ENCODE results near the gene CELA3B.
A peak's percentile ranks its signal among the peaks of the same experiment; 100 is the strongest.
"Not testable (repeated sequence)": the region's sequence is repeated elsewhere in the genome, so short reads cannot be mapped to it uniquely, and the experiment has no call there.

Gene CELA3B

DNA sequence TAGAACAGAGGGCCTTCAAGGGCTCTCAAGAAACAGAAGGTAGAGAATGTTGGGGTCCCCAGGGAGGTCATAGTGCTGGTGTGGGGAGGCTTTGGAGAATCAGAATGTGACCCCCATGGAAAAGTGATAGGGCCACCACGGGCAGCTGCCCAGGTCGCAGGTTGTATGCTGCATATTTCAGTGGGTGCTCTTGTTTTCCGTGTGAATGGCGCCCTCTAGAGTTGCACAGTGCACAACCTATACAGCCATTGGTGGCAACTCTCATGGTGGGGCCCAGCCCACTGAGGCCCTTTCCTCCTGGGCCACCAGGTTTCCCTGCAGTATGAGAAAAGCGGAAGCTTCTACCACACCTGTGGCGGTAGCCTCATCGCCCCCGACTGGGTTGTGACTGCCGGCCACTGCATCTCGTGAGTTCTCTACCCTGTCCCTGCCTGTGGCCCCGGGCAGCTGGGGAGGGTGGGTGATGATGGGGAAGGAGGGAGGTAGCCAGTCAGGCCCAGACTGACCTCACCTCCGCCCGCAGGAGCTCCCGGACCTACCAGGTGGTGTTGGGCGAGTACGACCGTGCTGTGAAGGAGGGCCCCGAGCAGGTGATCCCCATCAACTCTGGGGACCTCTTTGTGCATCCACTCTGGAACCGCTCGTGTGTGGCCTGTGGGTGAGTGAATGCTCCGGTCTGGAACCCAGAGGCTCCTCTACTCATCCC, 3.8 kb downstream of the CELA3B start:
- peak in 1 of 5 experiments; percentile 11 for DNase-seq

GRCh38 chr1:21981253-21981652, 4.4 kb downstream of the CELA3B start:
- DNase-seq: not testable (repeated sequence)

DNA sequence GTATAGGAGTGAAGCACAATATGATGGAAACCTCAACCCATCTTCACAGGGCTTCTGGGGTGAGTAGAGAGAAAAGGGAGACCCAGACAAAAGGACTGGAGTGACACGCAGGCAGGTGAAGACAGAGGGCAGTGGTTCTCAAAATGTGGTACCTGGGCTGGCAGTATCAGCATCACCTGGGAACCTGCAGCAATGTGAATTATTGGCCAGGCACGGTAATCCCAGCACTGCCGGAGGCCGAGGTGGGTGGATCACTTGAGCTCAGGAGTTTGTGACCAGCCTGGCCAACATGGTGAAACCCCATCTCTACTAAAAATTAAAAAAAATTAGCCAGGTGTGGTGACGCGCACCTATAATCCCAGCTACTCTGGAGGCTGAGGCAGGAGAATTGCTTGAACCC, 5.3 kb downstream of the CELA3B start:
- DNase-seq: not testable (repeated sequence)

DNA sequence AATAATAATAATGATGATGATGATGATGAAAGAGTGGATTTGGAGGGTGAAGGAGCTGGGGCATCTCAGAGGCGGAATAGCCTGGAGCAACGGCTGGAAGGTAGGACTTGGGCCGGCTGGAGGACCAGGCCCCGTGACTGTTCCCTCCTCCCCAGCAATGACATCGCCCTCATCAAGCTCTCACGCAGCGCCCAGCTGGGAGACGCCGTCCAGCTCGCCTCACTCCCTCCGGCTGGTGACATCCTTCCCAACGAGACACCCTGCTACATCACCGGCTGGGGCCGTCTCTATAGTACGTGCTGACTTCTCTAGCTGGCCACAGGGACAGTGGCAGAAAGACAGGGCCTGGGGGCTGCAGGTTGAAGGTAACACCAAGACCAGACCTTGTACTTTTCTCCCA, 6.7 kb downstream of the CELA3B start:
- not testable (repeated sequence) for DNase-seq

- not testable (repeated sequence) for DNase-seq
Measured at GRCh38 chr1:21985893-21986292, 9.1 kb downstream of the CELA3B start.

DNA sequence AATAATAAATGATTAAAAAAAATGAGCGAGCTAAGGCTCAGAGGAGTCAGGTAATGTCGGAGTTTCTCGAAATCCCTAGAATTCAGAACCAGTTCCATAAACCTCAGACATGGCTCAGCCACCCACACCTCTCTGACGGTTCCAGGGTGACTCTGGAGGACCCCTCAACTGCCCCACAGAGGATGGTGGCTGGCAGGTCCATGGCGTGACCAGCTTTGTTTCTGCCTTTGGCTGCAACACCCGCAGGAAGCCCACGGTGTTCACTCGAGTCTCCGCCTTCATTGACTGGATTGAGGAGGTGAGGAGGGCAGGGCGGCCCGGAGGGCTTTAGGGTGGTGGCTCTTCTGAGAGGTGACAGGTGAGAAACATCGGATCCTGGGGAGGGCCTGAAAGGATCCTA, 9.6 kb downstream of the CELA3B start:
- not testable (repeated sequence) for DNase-seq

DNA sequence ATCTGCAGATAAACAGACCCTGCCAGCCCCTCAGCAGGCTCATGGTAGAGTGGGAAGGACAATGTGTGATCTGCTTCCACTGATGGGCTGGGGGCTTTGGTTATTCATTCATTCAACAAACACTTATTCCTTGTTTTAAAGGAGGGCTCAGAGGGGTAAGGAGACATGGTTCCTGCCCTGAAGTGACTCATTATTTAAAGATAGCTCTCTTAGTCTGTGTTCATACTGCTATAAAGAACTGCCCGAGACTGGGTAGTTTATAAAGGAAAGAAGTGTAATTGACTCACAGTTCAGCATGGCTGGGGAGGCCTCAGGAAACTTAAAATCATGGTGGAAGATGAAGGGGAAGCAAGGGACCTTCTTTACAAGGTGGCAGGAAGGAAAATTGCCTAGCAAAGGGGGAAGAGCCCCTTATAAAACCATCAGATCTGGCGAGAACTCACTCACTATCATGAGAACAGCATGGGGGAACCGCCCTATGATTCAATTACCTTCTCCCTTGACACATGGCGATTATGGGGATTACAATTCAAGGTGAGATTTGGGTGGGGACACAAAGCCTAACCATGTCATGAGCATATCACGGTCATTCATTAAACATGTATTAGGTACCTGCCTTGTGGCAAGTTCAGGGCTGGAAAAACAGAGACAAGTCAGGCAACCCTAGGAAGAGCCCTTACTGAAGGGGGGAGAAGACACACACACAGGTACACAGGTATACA, 13.0 kb downstream of the CELA3B start:
- DNase-seq: not testable (repeated sequence)

- not testable (repeated sequence) for DNase-seq
Measured at GRCh38 chr1:21992186-21992585, 15.4 kb downstream of the CELA3B start.

GRCh38 chr1:21994716-21995115, 17.9 kb downstream of the CELA3B start:
- not testable (repeated sequence) for DNase-seq

DNA sequence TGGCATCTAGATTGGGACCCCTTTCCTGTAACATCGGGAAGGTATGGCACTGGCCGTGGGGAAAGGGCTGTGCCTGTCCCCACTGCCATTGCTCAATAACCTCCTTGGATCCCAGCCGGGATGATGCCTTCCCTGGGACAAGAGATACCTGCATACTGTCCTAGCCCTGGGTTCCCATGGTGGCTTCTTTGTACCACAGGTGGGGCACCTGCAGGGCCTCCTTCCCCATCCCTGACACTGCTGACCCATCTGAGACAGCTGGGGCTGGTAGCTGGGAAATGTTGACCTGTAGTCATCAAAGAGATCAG, 19.8 kb downstream of the CELA3B start:
- DNase-seq: not testable (repeated sequence)

DNA sequence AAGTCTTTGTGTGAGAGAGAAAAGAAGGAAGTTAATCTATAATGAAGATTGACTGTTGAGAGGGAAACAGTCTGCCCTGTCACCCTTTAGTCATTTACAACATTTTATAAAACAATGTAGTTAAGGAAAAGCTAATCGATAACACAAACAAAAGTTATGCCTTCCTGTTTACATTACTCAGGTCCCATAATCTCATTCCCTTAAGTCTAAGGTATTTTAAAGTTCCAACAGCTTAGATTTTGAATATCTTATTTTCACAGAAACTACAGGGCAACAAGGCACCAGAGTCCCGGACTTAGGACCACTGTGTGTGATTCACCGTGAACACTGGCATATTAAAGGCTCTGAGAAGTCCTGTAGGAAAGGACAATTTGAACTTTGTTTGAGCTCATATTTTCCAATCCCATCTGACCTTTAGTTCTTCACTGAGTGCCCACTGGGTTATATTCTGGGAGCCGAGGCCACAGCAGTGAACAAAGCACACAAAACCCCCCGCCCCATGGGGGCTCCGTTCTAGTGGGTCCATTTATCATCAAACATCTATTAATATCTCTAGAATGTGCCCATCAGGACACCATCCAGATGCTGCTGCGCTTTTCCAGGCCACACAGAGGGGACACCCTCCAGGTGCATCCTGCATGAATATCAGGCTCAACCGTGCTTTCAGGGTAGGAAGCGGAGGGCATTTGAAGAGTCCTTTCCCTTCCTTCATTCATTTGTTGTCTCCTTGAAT, 21.2 kb downstream of the CELA3B start:
- DNase-seq: not testable (repeated sequence)

DNA sequence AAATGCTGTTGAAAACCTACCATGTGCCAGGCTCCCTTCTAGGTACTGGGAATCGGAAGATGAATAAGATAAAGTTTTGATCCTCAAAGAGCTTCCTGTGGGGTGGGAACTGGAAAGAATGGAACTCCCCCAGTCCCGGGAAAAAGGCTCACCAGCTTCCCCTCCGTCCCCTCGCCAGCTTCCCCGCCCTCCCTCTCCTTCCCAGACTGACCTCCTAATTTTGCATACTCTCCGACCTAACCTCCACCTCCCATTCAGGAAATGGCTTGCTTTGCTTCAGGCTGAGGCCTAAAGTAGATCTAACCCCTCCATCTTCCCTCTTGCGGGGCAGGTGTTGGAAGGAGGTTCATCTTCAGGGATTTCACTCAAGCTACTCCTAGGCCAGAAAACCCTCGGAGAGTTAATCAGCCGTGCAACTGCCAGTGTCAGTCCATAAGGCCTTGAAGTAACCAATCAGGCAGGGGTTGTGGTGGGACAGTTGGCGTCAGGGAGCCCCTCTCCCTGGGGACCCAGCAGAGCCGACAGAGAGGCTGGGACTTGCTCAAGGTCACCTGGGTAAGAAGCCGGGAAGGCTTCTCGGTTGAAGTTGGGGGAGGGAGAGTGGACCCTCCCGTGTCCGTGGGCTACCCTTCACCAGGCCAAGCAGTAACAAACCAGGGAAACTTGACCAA, 21.9 kb downstream of the CELA3B start:
- not testable (repeated sequence) for DNase-seq

- DNase-seq: not testable (repeated sequence)
Measured at GRCh38 chr1:21999645-22000044, 22.8 kb downstream of the CELA3B start.

GRCh38 chr1:22001409-22001808, 24.6 kb downstream of the CELA3B start, which contains the start of gene CELA3A:
Gene CELA3A (plus strand): TSS chr1:22001657. CDS start chr1:22001675, 18 bp downstream.
- DNase-seq: no peak

- DNase-seq: not testable (repeated sequence)
Measured at GRCh38 chr1:22002461-22002860, 25.6 kb downstream of the CELA3B start.

- not testable (repeated sequence) for DNase-seq
Measured at GRCh38 chr1:22002875-22003274, 26.1 kb downstream of the CELA3B start.

- DNase-seq: not testable (repeated sequence)
Measured at GRCh38 chr1:22003959-22004358, 27.1 kb downstream of the CELA3B start.

GRCh38 chr1:22005261-22006149, 28.7 kb downstream of the CELA3B start:
- peak in 1 of 5 experiments; percentile 48 for DNase-seq

DNA sequence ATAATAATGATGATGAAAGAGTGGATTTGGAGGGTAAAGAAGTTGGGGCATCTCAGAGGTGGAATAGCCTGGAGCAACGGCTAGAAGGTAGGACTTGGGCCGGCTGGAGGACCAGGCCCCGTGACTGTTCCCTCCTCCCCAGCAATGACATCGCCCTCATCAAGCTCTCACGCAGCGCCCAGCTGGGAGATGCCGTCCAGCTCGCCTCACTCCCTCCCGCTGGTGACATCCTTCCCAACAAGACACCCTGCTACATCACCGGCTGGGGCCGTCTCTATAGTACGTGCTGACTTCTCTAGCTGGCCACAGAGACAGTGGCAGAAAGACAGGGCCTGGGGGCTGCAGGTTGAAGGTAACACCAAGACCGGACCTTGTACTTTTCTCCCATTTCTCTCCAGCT, 29.9 kb downstream of the CELA3B start:
- not testable (repeated sequence) for DNase-seq

- not testable (repeated sequence) for DNase-seq
Measured at GRCh38 chr1:22007262-22007661, 30.4 kb downstream of the CELA3B start.

- not testable (repeated sequence) for DNase-seq
Measured at GRCh38 chr1:22009566-22009965, 32.7 kb downstream of the CELA3B start.

GRCh38 chr1:22012752-22013151, 35.9 kb downstream of the CELA3B start:
- not testable (repeated sequence) for DNase-seq

All from T-helper 2 cell (primary cell).